GM15510 (cell line): ENCODE results near the gene SF3A1.

Source experiments
- POLR2A ChIP-seq: IDR thresholded peaks from 3 replicates; pipeline ENCODE4 v1.6.1; 2011; ENCODE audit warnings: borderline replicate concordance; ENCODE audit not compliant: insufficient read length; ENCODE audit errors: extremely low read depth

SF3A1 gene

DNA sequence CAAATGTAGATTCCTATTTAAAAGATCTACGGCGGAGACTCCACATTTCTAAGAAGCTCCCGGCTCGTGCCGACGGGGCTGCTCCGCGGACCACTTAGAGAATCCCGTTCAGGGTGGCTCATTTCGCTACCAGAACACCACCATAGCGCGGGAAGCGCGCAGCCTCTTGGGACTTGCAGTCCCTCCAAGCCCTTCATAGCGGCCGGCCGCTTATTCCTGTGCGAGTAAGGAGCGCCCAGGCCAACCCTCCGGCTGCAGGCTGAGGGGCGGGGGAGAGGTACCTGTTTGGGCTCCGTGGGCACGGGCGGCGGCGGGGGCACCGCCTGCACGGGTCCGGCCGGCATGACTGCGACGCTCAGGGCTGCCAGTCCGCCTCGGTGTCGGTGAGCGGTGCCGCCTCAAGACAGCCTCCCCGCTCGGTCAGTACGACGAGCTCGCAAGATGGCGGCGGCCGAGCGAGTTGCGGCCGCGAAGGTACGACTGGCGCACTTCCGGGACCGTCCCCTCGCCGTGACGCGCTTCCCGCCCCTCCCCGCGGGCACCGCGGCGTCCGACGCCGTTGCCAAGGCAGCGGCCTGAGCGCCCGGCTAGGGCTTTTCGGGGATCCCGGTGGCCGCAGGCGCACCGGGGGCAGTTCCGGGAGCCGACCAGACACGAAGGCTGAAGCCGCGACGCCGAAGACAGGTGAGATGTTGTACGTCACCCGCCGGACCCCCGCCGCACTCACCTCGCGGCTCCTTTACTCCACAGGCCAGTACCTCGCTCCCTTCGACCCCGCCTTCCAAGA is at the start of gene SF3A1, which contains the start of gene CCDC157:
Gene SF3A1, minus strand, starts transcription at position 446 of the 787 bp plus-strand sequence. Its CDS starts 102 bp downstream, at position 344.
Gene CCDC157, plus strand, starts transcription at position 559 of the 787 bp plus-strand sequence. CDS start 8,994 bp downstream, outside the sequence.
- TF ChIP-seq POLR2A = peak; percentile 94

DNA sequence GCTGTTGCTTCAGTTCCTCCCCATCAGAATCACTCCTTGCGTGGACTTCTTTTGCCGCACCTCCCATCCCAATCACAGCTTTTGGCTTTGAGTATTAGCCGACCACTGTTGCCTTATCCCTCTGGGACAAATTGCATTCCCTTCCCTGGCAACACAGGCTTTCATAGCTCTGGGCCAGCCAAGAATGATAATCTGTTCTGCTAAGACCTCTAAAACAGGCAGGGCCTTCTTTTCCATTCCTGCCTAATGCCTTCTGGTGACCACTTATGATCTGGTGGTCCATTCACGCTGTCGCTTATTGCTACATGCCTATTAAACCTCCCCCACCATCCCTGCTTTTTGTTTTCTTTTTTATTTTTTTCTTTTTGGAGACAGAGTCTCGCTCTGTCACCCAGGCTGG is 49.7 kb upstream of the SF3A1 start:
- TF ChIP-seq POLR2A = no peak

DNA sequence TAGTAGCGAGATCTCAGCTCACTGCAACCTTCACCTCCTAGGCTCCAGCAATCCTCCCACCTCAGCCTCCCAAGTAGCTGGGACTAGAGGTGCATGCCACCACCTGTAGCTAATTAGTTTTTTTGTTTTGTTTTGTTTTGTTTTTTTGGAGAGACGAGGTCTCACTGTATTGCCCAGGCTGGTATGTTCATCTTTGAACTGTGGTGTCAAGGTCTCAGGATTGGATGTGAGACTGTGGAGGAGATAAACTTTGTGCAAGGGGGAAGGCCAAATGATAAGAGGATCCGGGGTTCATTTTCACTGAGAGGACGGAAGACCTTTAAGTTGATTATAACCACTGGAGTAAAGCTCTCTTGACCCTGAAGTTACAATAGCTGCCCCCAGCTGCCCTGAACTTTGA is 49.0 kb upstream of the SF3A1 start:
- TF ChIP-seq POLR2A = no peak

GRCh38 chr22:30404307-30404706 is 47.6 kb upstream of the SF3A1 start:
- no peak for TF ChIP-seq POLR2A

GRCh38 chr22:30402028-30402765 is 45.5 kb upstream of the SF3A1 start:
- TF ChIP-seq POLR2A = no peak

GRCh38 chr22:30400159-30400558 is 43.5 kb upstream of the SF3A1 start:
- TF ChIP-seq POLR2A = no peak

- TF ChIP-seq POLR2A = no peak
These were observed 43.0 kb upstream of the SF3A1 start for GRCh38 chr22:30399718-30400117.

DNA sequence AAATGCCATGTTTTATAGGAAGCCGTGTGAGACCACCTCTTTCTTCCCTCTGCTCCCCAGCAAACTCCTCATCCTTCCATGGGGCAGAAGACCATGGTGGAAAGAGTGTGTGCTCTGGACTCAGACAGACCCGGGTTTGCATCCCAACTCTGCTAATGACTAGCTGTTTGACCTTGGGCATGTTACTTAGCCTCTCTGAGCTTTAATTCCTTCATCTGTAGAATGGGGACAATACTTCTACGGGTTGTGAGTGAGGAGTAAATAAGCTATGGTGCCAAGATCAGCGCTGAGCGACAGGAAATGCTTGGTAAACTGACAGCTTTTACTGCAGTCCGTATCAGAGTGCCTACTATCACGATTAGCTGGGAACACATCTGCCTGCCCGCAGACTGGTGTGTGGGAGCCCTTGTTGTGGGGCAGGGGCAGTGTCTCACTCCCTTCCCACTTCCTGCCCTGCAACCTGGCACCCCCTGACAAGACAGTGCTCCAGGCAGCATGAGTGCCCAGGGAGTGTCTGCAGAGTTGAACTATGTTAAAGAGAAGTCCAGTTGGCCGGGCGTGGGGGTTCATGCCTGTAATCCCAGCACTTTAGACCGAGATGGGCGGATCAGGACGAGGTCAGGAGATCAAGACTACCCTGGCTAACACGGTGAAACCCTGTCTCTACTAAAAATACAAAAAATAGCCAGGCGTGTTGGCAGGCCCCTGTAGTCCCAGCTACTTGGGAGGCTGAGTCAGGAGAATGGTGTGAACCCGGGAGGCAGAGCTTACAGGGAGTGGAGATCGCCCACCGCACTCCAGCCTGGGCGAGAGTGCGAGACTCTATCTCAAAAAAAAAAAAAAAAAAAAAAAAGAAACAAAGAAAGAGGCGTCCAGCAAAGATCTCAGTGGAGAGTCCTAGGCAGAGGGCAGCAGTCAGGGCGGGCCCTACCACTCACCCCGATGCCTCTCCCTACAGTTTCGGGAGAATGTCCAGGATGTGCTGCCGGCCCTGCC is 42.3 kb upstream of the SF3A1 start:
- TF ChIP-seq POLR2A = no peak

- TF ChIP-seq POLR2A = no peak
These were observed 41.3 kb upstream of the SF3A1 start for GRCh38 chr22:30397656-30398635.

DNA sequence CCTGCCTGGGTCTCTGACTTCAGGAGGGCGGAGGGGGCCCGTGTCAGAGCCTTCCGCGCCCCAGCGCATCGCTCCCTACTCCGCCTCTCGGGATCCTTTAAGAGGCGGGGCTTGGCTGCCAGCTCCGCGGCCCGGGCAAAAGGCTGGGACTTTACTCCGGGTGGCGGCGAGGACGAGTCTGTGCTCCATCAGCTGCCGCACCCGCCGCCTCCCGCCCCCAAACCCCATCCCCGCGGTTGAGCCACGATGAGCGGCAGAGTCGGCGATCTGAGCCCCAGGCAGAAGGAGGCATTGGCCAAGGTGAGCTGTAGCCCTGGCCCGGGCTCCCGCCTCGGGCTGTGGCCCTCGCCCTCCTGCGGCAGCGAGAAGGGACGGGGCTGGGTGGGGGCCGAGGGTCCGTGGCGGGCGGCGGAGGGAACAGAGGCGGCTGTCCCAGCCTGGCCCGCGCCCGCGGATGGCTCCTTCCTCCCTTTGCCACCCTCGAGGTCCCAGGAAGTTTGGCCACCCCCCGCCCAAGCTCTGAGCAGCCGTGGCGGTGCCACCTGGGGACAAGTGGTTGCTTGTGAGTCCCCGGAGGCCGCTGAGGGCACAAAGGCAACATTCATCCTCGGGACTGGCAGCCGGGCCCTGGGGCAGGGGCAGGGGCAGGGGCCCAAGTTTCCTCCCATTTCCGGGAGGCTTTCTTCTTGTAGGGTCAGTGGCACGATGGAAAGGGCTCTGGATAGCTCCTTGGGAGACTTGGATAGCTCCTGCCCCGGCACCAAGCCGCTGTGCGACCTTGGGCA is 40.4 kb upstream of the SF3A1 start, which contains the start of gene SEC14L2:
Gene SEC14L2, plus strand, starts transcription at position 148 of the 785 bp plus-strand sequence. Its CDS starts 99 bp downstream, at position 247.
- no peak for TF ChIP-seq POLR2A

DNA sequence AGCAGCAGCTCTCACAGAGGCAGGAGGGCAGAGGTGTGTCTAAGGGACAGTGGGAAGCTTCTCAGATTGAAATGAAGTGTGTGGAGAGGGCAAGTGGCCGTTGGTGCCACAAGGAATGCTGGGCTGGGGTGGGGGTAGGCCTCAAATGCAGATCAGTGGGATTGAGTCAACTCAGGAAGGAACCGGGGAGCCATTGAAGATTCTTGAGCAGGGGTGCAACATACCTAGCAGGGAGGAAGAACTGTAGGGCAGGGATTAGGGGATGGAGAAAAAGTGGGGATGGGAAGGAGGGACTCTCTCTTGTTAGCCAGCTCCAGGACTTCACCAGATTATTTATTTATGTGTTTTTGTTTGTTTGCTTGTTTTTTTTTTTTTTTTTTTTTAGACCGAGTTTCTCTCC is 37.2 kb upstream of the SF3A1 start:
- no peak for TF ChIP-seq POLR2A

GRCh38 chr22:30393322-30393680 is 36.6 kb upstream of the SF3A1 start:
- TF ChIP-seq POLR2A = no peak

DNA sequence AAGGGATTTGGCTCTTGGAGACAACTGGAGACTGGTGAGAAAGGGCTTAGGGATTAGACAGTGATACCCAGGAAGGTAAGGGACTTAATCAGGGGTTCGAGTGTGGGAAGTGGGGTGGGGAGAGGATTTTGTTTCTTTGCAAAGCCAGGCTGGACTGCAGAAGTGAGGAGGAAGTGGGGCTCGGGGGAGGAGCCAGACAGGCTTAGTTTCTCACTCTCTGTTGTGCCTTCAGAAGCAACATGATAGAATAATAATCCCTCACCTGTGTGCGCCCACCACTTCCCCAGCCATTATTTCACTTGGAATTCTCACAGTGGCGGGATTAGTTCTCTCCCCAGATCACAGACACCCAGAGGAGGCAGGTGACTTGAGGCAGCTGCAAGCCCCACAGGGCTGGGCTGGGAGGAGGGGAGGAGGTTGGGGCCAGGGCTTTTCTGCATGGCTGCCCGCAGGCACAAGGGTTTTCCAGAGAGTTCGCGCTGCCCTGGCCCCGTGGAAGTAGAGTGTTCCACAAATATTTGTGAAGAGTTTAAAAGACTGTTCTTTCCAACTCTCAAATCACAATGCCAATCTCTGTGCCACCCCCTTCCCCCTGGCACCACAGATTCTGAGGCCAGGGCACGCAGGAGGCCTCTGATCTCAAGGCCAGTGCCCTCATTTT is 36.1 kb upstream of the SF3A1 start:
- no peak for TF ChIP-seq POLR2A
